Measurements from ENCODE around the gene FOS. TPM values are rescaled to one million over a fixed set of nuclear protein-coding genes. Genes with fewer than 3 reads are reported as not detected.

Gene FOS
- total RNA-seq, 1 donor from 2014 or later, result 32.9 TPM

DNA sequence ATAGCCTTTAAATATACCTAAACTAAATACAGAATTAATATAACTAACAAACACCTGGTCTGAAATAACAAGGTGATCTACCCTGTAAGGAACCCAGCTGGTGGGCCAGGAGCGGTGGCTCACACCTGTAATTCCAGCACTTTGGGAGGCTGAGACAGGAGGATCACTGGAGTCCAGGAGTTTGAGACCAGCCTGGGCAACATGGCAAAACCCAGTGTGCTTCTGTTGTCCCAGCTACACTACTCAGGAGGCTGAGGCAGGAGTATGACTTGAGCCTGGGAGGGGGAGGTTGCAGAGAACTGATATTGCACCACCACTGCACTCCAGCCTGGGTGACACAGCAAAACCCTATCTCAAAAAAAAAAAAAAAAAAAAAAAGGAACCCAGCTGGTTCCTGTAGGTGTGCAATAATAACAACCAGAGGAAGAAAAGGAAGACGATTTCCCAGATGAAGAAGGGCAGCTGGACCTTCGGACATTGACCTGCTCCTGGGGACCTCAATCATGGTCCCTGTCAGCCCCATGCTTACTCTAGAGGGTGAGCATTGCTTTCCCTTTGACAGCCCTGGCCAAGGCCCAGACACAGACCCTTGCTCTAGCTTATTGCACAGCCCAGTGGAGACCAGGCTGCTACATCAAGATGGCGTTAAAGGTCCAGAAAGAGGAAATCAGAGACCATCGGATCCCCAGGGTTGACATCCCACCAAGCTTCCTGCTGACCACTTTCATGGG lies 5.4 kb downstream of the FOS start:
- H3K4me3 Mint-ChIP-seq, result no peak overlapping the region
- TF ChIP-seq, protein P1, sequence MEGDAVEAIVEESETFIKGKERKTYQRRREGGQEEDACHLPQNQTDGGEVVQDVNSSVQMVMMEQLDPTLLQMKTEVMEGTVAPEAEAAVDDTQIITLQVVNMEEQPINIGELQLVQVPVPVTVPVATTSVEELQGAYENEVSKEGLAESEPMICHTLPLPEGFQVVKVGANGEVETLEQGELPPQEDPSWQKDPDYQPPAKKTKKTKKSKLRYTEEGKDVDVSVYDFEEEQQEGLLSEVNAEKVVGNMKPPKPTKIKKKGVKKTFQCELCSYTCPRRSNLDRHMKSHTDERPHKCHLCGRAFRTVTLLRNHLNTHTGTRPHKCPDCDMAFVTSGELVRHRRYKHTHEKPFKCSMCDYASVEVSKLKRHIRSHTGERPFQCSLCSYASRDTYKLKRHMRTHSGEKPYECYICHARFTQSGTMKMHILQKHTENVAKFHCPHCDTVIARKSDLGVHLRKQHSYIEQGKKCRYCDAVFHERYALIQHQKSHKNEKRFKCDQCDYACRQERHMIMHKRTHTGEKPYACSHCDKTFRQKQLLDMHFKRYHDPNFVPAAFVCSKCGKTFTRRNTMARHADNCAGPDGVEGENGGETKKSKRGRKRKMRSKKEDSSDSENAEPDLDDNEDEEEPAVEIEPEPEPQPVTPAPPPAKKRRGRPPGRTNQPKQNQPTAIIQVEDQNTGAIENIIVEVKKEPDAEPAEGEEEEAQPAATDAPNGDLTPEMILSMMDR (IDR thresholded peaks at IDR 0.05), result no peak
- TF ChIP-seq EZH2phosphoT487 (IDR thresholded peaks at IDR 0.05), result no peak
- no peak for TF ChIP-seq EZH2 (IDR thresholded peaks at IDR 0.05)
- Histone ChIP-seq H3K4me1 (peaks cover 20% of the 10 kb centered on the region), H2AFZ (replicated peaks) (no peak overlapping the region), H3K27ac (no peak overlapping the region), H3K79me2 (ENCODE audit: low read depth) (no peaks in the 10 kb centered on the region), H3K36me3 (no peaks in the 10 kb centered on the region), H3K4me3 (no peak overlapping the region), H3K9me3 (ENCODE audit: low read depth) (no peaks in the 10 kb centered on the region), H3F3A (ENCODE audit: low read depth) (peaks cover 16% of the 10 kb centered on the region), H3K4me2 (no peak overlapping the region), H3K9ac (no peak overlapping the region), H3K27me3 (peaks cover 35% of the 10 kb centered on the region), H4K20me1 (ENCODE audit: low read depth) (peaks cover 23% of the 10 kb centered on the region)
- no peak overlapping the region for H3K27ac Mint-ChIP-seq
- peaks cover 18% of the 10 kb centered on the region for H3K36me3 Mint-ChIP-seq
- H3K4me1 Mint-ChIP-seq, result peaks cover 35% of the 10 kb centered on the region
- peaks cover 27% of the 10 kb centered on the region for H3K27me3 Mint-ChIP-seq (ENCODE audit: insufficient read depth, low read depth)
- H3K9me3 Mint-ChIP-seq, result no peaks in the 10 kb centered on the region
- DNase-seq (ENCODE audit: low spot score), result no peak

DNA sequence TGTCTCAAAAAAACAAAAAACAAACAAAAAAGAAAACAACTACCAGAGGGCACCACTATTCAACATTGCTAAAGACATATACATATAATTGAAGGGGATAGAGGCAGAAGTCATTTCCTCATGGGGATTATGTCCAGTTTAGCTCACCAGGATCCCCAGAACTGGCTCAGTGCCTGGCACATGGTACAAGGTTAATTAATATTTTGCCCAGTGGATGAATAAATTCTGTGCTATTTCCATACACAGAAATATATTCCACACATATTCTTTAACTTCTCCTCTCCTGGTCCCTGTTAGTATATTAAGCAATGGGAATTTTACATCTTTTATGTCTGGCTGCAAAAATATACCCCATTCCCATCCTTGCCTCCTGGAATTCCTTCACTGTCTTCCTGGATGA lies 6.7 kb downstream of the FOS start:
- H3K36me3 Mint-ChIP-seq, result peaks cover 16% of the 10 kb centered on the region
- H3K4me1 Mint-ChIP-seq, result peaks cover 28% of the 10 kb centered on the region
- H3K27ac ChIP-seq, result no peak overlapping the region
- peaks cover 9% of the 10 kb centered on the region for H4K20me1 ChIP-seq (ENCODE audit: low read depth)
- H3K36me3 ChIP-seq, result no peaks in the 10 kb centered on the region
- TF ChIP-seq, protein P1 (IDR thresholded peaks at IDR 0.05), result no peak
- no peaks in the 10 kb centered on the region for H3K79me2 ChIP-seq (ENCODE audit: low read depth)
- H3F3A ChIP-seq (ENCODE audit: low read depth), result peaks cover 3% of the 10 kb centered on the region
- no peak for DNase-seq (ENCODE audit: low spot score)
- H3K9ac ChIP-seq, result no peak overlapping the region
- H3K4me1 ChIP-seq, result peaks cover 11% of the 10 kb centered on the region
- no peak overlapping the region for H3K27ac Mint-ChIP-seq
- no peak overlapping the region for H3K4me3 Mint-ChIP-seq
- H3K4me2 ChIP-seq, result no peak overlapping the region
- no peak overlapping the region for H2AFZ ChIP-seq (replicated peaks)
- peaks cover 20% of the 10 kb centered on the region for H3K27me3 Mint-ChIP-seq (ENCODE audit: insufficient read depth, low read depth)
- H3K27me3 ChIP-seq, result peaks cover 21% of the 10 kb centered on the region
- no peaks in the 10 kb centered on the region for H3K9me3 ChIP-seq (ENCODE audit: low read depth)
- H3K9me3 Mint-ChIP-seq, result no peaks in the 10 kb centered on the region
- no peak overlapping the region for H3K4me3 ChIP-seq

DNA sequence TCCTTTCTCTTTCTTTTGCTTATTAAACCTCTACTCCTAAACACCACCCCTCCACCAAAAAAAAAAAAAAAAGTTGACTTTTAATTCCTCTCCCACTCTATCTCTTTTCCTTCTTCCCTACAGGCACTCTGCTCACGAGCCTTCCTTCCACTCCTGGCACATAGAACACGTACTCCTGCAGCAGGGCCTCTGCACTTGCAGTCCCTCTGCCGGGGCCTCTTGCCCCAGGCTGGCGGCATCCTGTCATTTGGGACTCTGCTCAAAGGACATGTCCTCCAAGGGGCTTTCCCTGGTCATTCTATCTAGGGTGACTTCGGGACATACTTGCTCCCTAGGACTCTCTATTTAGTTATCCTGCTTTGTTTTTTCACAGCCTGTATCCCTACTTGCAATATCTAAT lies 7.7 kb downstream of the FOS start:
- peaks cover 12% of the 10 kb centered on the region for H3K27me3 ChIP-seq
- no peaks in the 10 kb centered on the region for H3K9me3 ChIP-seq (ENCODE audit: low read depth)
- Mint-ChIP-seq H3K4me1 (peaks cover 19% of the 10 kb centered on the region), H3K27me3 (ENCODE audit: insufficient read depth, low read depth) (peaks cover 15% of the 10 kb centered on the region), H3K36me3 (peaks cover 9% of the 10 kb centered on the region), H3K4me3 (no peak overlapping the region), H3K9me3 (no peaks in the 10 kb centered on the region), H3K27ac (no peak overlapping the region)
- no peaks in the 10 kb centered on the region for H3K79me2 ChIP-seq (ENCODE audit: low read depth)
- no peak overlapping the region for H3K9ac ChIP-seq
- H3K4me1 ChIP-seq, result peaks cover 11% of the 10 kb centered on the region
- H3K4me2 ChIP-seq, result no peak overlapping the region
- no peak overlapping the region for H2AFZ ChIP-seq (replicated peaks)
- no peaks in the 10 kb centered on the region for H3F3A ChIP-seq (ENCODE audit: low read depth)
- no peaks in the 10 kb centered on the region for H4K20me1 ChIP-seq (ENCODE audit: low read depth)
- no peak for DNase-seq (ENCODE audit: low spot score)
- no peak overlapping the region for H3K4me3 ChIP-seq
- H3K27ac ChIP-seq, result no peak overlapping the region
- no peaks in the 10 kb centered on the region for H3K36me3 ChIP-seq
- TF ChIP-seq, protein P1 (IDR thresholded peaks at IDR 0.05), result no peak
- TF ChIP-seq EZH2 (IDR thresholded peaks at IDR 0.05) (no peak), EZH2phosphoT487 (IDR thresholded peaks at IDR 0.05) (no peak)

All from neural progenitor cell (in vitro differentiated cells).